OCI-LY1 (cell line): ENCODE results near the gene HOXD8.

Experiments
- H2AFZ ChIP-seq: fragments of 200-600 bp; sonication (generic), shearing (Covaris generic); 2 replicates; pipeline ENCODE4 v1.6.0; 2014; ENCODE audit warnings: antibody characterized with exemption, mild to moderate bottlenecking, low read length
- H3F3A ChIP-seq: fragments of 200-600 bp; sonication (generic), shearing (Covaris generic); 2 replicates; pipeline ENCODE4 v1.6.0; 2014; ENCODE audit warnings: mild to moderate bottlenecking, antibody characterized with exemption, low read length, moderate library complexity; ENCODE audit not compliant: insufficient read depth
- H3K27ac ChIP-seq: fragments of 200-600 bp; sonication (generic); 2 replicates; pipeline ENCODE4 v1.5.1; 2014; ENCODE audit warnings: low read length, mixed run types, mild to moderate bottlenecking, low read depth; ENCODE audit not compliant: poor library complexity, severe bottlenecking
- H3K27me3 ChIP-seq: fragments of 200-600 bp; sonication (generic); 2 replicates; pipeline ENCODE4 v1.6.0; 2014; ENCODE audit warnings: antibody characterized with exemption, mild to moderate bottlenecking, low read length, moderate library complexity; ENCODE audit not compliant: insufficient read depth
- H3K36me3 ChIP-seq: fragments of 200-600 bp; sonication (generic); 2 replicates; pipeline ENCODE4 v1.6.1; 2014; ENCODE audit warnings: mild to moderate bottlenecking, antibody characterized with exemption, low read length, moderate library complexity, mixed read lengths; ENCODE audit not compliant: insufficient read depth
- H3K4me1 ChIP-seq: fragments of 200-600 bp; sonication (generic); 2 replicates; pipeline ENCODE4 v1.5.1; 2014; ENCODE audit warnings: mild to moderate bottlenecking, low read length, moderate library complexity; ENCODE audit not compliant: insufficient read depth, severe bottlenecking
- H3K4me2 ChIP-seq: fragments of 200-600 bp; sonication (generic), shearing (Covaris generic); 2 replicates; pipeline ENCODE4 v1.6.1; 2014; ENCODE audit warnings: low read length
- H3K4me3 ChIP-seq: fragments of 200-600 bp; sonication (generic); 2 replicates; pipeline ENCODE4 v1.5.1; 2014; ENCODE audit warnings: low read length, low read depth, mild to moderate bottlenecking, mixed read lengths; ENCODE audit not compliant: poor library complexity, severe bottlenecking
- H3K79me2 ChIP-seq: fragments of 200-600 bp; shearing (Covaris generic); 2 replicates; pipeline ENCODE4 v1.6.1; 2016; ENCODE audit warnings: mixed run types, low read length, mixed read lengths; ENCODE audit not compliant: insufficient read depth
- H3K9ac ChIP-seq: fragments of 200-600 bp; sonication (generic), shearing (Covaris generic); 2 replicates; pipeline ENCODE4 v1.6.1; 2014; ENCODE audit warnings: mild to moderate bottlenecking, low read length, mixed read lengths
- H3K9me2 ChIP-seq: fragments of 200-600 bp; sonication (generic), shearing (Covaris generic); 2 replicates; pipeline ENCODE4 v1.6.1; 2014; ENCODE audit warnings: low read depth, mild to moderate bottlenecking, low read length, mixed read lengths
- H3K9me3 ChIP-seq: fragments of 200-600 bp; shearing (Covaris generic); 2 replicates; pipeline ENCODE4 v1.6.1; 2014; ENCODE audit warnings: low read length, mixed read lengths
- H4K20me1 ChIP-seq: fragments of 200-600 bp; sonication (generic), shearing (Covaris generic); 2 replicates; pipeline ENCODE4 v1.6.0; 2016; ENCODE audit warnings: mild to moderate bottlenecking, low read length; ENCODE audit not compliant: insufficient read depth
- EZH2 ChIP-seq: fragments of 200-600 bp; sonication (generic), shearing (Covaris generic); IDR thresholded peaks from 2 replicates; pipeline ENCODE4 v1.8.0; 2017; ENCODE audit warnings: borderline replicate concordance, mixed run types, mild to moderate bottlenecking, antibody characterized with exemption, low read length, moderate library complexity, mixed read lengths
- TF ChIP-seq, protein P1 (sequence below): fragments of 200-600 bp; sonication (generic), shearing (Covaris generic); IDR thresholded peaks from 2 replicates; pipeline ENCODE4 v1.5.1; 2017; ENCODE audit warnings: mild to moderate bottlenecking, antibody characterized with exemption, low read length, moderate library complexity, mixed read lengths

Gene HOXD8

DNA sequence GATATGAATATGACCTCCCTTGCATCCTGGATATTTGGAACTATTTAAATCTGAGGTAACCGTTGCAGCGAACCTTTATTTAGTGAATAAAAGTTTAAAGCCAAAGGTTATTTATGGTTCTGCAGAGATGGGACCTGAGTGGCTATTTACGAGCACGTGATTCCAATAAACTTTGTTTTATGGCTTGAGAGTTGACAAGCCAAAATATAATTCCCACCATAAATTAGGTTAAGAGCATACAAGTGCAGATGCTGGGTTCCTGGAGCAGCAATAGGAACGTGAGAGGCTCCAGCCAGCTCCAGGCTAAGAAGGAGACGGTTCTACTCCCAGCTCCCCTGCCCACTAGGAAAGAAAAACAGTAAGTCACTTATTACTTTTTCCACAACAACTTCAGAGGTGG is 16.6 kb downstream of the HOXD8 start:
- Histone ChIP-seq H3K27me3 (0 out of 2 replicates have a peak, but pooled peaks cover 3% of the 10 kb centered on the region), H3F3A (no peaks in the 10 kb centered on the region), H3K9ac (no peak overlapping the region), H3K4me3 (no peak overlapping the region), H3K9me3 (no peaks in the 10 kb centered on the region), H4K20me1 (no peaks in the 10 kb centered on the region), H3K4me2 (no peak overlapping the region), H3K9me2 (no peaks in the 10 kb centered on the region), H3K4me1 (no peaks in the 10 kb centered on the region), H3K36me3 (no peaks in the 10 kb centered on the region), H3K27ac (no peak overlapping the region), H3K79me2 (no peaks in the 10 kb centered on the region), H2AFZ (no peak overlapping the region)
- TF ChIP-seq, protein P1, sequence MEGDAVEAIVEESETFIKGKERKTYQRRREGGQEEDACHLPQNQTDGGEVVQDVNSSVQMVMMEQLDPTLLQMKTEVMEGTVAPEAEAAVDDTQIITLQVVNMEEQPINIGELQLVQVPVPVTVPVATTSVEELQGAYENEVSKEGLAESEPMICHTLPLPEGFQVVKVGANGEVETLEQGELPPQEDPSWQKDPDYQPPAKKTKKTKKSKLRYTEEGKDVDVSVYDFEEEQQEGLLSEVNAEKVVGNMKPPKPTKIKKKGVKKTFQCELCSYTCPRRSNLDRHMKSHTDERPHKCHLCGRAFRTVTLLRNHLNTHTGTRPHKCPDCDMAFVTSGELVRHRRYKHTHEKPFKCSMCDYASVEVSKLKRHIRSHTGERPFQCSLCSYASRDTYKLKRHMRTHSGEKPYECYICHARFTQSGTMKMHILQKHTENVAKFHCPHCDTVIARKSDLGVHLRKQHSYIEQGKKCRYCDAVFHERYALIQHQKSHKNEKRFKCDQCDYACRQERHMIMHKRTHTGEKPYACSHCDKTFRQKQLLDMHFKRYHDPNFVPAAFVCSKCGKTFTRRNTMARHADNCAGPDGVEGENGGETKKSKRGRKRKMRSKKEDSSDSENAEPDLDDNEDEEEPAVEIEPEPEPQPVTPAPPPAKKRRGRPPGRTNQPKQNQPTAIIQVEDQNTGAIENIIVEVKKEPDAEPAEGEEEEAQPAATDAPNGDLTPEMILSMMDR = no peak
- no peak for TF ChIP-seq EZH2

DNA sequence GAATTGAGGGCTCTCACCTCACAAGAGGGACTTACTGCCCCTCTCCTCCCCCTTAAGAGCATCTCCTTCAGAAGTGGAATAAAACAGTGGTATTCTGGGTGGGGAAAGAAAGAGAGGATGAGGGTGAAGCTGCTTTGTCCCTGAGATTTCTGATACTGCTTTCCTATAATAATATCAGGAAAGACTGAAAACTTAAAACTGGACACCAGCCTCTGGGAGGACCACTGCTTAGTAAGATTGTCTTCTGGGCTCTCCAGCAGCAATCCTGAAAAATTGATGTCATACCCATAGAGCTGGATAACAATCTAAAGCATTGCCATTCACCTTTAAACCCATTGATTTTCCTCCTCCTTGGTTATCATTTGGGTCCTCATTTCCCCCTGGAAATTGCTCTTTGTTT is 17.1 kb downstream of the HOXD8 start:
- H2AFZ ChIP-seq = no peak overlapping the region
- H3K4me1 ChIP-seq = no peaks in the 10 kb centered on the region
- no peak for TF ChIP-seq EZH2
- TF ChIP-seq, protein P1 = no peak
- no peak overlapping the region for H3K27ac ChIP-seq
- no peaks in the 10 kb centered on the region for H4K20me1 ChIP-seq
- H3K36me3 ChIP-seq = no peaks in the 10 kb centered on the region
- H3K79me2 ChIP-seq = no peaks in the 10 kb centered on the region
- H3K27me3 ChIP-seq = 0 out of 2 replicates have a peak, but pooled peaks cover 3% of the 10 kb centered on the region
- H3K4me2 ChIP-seq = no peak overlapping the region
- no peaks in the 10 kb centered on the region for H3K9me2 ChIP-seq
- H3K9me3 ChIP-seq = no peaks in the 10 kb centered on the region
- no peaks in the 10 kb centered on the region for H3F3A ChIP-seq
- no peak overlapping the region for H3K9ac ChIP-seq
- H3K4me3 ChIP-seq = no peak overlapping the region

DNA sequence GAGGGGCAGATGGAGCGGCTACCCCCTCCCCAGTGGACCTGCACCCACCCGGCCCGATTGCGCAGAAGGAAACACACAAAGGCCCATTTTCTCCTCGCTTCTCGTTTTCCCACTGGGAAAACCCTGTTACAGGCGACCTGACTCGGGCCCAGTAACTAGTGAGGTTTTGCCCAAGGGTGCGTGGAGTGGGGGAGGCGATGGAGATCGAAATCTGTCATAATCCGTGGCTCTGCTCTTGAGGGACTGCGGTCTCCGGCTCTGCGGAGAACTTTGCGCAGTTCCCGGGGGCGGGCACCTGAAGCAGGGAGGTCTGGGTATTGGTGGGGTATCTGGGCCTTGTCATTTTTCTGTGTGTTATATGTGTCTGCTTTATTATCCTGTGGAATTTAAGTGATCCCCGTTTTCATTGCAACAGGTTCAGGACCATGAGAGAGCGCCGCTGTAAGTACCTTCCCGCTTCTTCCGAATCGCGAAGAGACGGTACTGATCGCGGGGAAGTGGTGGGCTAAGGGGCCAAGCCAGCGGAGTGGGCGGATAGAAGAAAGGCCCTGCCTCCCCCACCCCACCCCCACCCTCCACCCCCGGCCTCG is 17.8 kb downstream of the HOXD8 start:
- Histone ChIP-seq H3K9me3 (no peaks in the 10 kb centered on the region), H3K4me3 (no peak overlapping the region), H3K4me1 (no peaks in the 10 kb centered on the region), H3K27ac (no peak overlapping the region), H3K36me3 (no peaks in the 10 kb centered on the region), H3K79me2 (no peaks in the 10 kb centered on the region), H4K20me1 (no peaks in the 10 kb centered on the region), H3K9me2 (no peaks in the 10 kb centered on the region), H3F3A (no peaks in the 10 kb centered on the region), H3K27me3 (0 out of 2 replicates have a peak, but pooled peaks cover 3% of the 10 kb centered on the region), H3K9ac (no peak overlapping the region), H2AFZ (no peak overlapping the region), H3K4me2 (no peak overlapping the region)
- TF ChIP-seq, protein P1 = no peak
- no peak for TF ChIP-seq EZH2
